ENCODE measurements around the gene CALML6. TPM values are rescaled to one million over a fixed set of nuclear protein-coding genes. Genes with fewer than 3 reads are reported as not detected.

CALML6 gene
- total RNA-seq, 1 donor from 2014 or later: 2.3 TPM

GRCh38 chr1:1937061-1937460 lies 22.0 kb downstream of the CALML6 start:
- Mint-ChIP-seq H3K9me3 (ENCODE audit: low read depth) (no peaks in the 10 kb centered on the region), H3K27ac (ENCODE audit: unreplicated experiment) (no peak overlapping the region), H3K4me1 (ENCODE audit: low read depth) (no peaks in the 10 kb centered on the region), H3K27me3 (ENCODE audit: low read depth) (peaks cover 12% of the 10 kb centered on the region), H3K4me3 (ENCODE audit: unreplicated experiment) (no peak overlapping the region), H3K36me3 (ENCODE audit: low read depth) (peaks cover 1% of the 10 kb centered on the region)
- no peak for DNase-seq (ENCODE audit: low spot score)
- no peak for TF ChIP-seq CTCF (IDR thresholded peaks at IDR 0.05)

- Mint-ChIP-seq H3K27ac (ENCODE audit: unreplicated experiment) (no peak overlapping the region), H3K4me1 (ENCODE audit: low read depth) (no peaks in the 10 kb centered on the region), H3K9me3 (ENCODE audit: low read depth) (no peaks in the 10 kb centered on the region), H3K27me3 (ENCODE audit: low read depth) (peaks cover 12% of the 10 kb centered on the region), H3K4me3 (ENCODE audit: unreplicated experiment) (no peak overlapping the region), H3K36me3 (ENCODE audit: low read depth) (peaks cover 1% of the 10 kb centered on the region)
- DNase-seq (ENCODE audit: low spot score): no peak
- no peak for TF ChIP-seq CTCF (IDR thresholded peaks at IDR 0.05)
Observed at GRCh38 chr1:1937549-1938275, 22.7 kb downstream of the CALML6 start.

- no peak overlapping the region for H3K27ac Mint-ChIP-seq (ENCODE audit: unreplicated experiment)
- no peak for TF ChIP-seq CTCF (IDR thresholded peaks at IDR 0.05)
- H3K27me3 Mint-ChIP-seq (ENCODE audit: low read depth): peaks cover 12% of the 10 kb centered on the region
- H3K4me3 Mint-ChIP-seq (ENCODE audit: unreplicated experiment): no peak overlapping the region
- H3K4me1 Mint-ChIP-seq (ENCODE audit: low read depth): no peaks in the 10 kb centered on the region
- H3K36me3 Mint-ChIP-seq (ENCODE audit: low read depth): peaks cover 1% of the 10 kb centered on the region
- no peaks in the 10 kb centered on the region for H3K9me3 Mint-ChIP-seq (ENCODE audit: low read depth)
- DNase-seq (ENCODE audit: low spot score): no peak
Observed at GRCh38 chr1:1938276-1938573, 23.2 kb downstream of the CALML6 start.

- H3K9me3 Mint-ChIP-seq (ENCODE audit: low read depth): no peaks in the 10 kb centered on the region
- DNase-seq (ENCODE audit: low spot score): peak; percentile 73
- peaks cover under 1% of the 10 kb centered on the region for H3K4me1 Mint-ChIP-seq (ENCODE audit: low read depth)
- no peak for TF ChIP-seq CTCF (IDR thresholded peaks at IDR 0.05)
- no peak overlapping the region for H3K4me3 Mint-ChIP-seq (ENCODE audit: unreplicated experiment)
- H3K27me3 Mint-ChIP-seq (ENCODE audit: low read depth): peaks cover 10% of the 10 kb centered on the region
- H3K27ac Mint-ChIP-seq (ENCODE audit: unreplicated experiment): no peak overlapping the region
- no peaks in the 10 kb centered on the region for H3K36me3 Mint-ChIP-seq (ENCODE audit: low read depth)
Observed at GRCh38 chr1:1938613-1939295, 23.7 kb downstream of the CALML6 start.

GRCh38 chr1:1939296-1940122 lies 24.4 kb downstream of the CALML6 start:
- no peak for TF ChIP-seq CTCF (IDR thresholded peaks at IDR 0.05)
- Mint-ChIP-seq H3K4me1 (ENCODE audit: low read depth) (peaks cover 5% of the 10 kb centered on the region), H3K4me3 (ENCODE audit: unreplicated experiment) (no peak overlapping the region), H3K36me3 (ENCODE audit: low read depth) (no peaks in the 10 kb centered on the region), H3K27me3 (ENCODE audit: low read depth) (peaks cover 11% of the 10 kb centered on the region), H3K27ac (ENCODE audit: unreplicated experiment) (no peak overlapping the region), H3K9me3 (ENCODE audit: low read depth) (no peaks in the 10 kb centered on the region)
- peak; percentile 71 for DNase-seq (ENCODE audit: low spot score)

All from chondrocyte (in vitro differentiated cells).